CD4-positive, alpha-beta T cell (primary cell): ENCODE measurements around the gene CAMTA1. TPM values are rescaled to one million over a fixed set of nuclear protein-coding genes. Genes with fewer than 3 reads are reported as not detected.
"Not testable (repeated sequence)": the region's sequence is repeated elsewhere in the genome, so short reads cannot be mapped to it uniquely, and the experiment has no call there.

Source experiments
- ATAC-seq: fragments of 200-7000 bp; cut with Tn5 transposase; one replicate; pipeline ENCODE4 v1.10.0; 2022; ENCODE audit warnings: mild to moderate bottlenecking; ENCODE audit not compliant: poor library complexity
- CTCF ChIA-PET: fragments of 350-600 bp; sonication (Branson Sonifier 250); formaldehyde crosslinking; loops from one replicate; lab custom pipeline; 2021; ENCODE audit warnings: antibody characterized with exemption, inconsistent platforms; lab: Charles Lee
- POLR2A ChIA-PET: fragments of 350-600 bp; sonication (Branson Sonifier 250); formaldehyde crosslinking; loops from one replicate; lab custom pipeline; 2021; ENCODE audit warnings: antibody characterized with exemption, inconsistent platforms; lab: Charles Lee
- DNase-seq, 14 experiments: peaks; one replicate each; pipeline ENCODE4 v3.0.0-alpha.2; 2013 to 2020; ENCODE audit warnings: mixed read lengths in 2 of 14
- H3K27ac ChIP-seq, 2 donors: one replicate each; pipeline versions ENCODE4 v1.5.1 to v1.7.0; 2013; ENCODE audit warnings: low read length in 2 of 2, low read depth in 1 of 2, mild to moderate bottlenecking in 1 of 2
- H3K27me3 ChIP-seq, 2 experiments: 1 replicate in 1 of 2; 2 replicates in 1 of 2; pipeline versions ENCODE4 v1.6.1 to v1.7.0; 2013; ENCODE audit warnings: low read length in 2 of 2, control low read depth in 1 of 2, mild to moderate bottlenecking in 1 of 2, moderate library complexity in 1 of 2; ENCODE audit not compliant: insufficient read depth in 2 of 2, control insufficient read depth in 1 of 2
- H3K36me3 ChIP-seq: one replicate; pipeline ENCODE4 v1.6.1; 2013; ENCODE audit warnings: low read length, control low read depth; ENCODE audit not compliant: insufficient read depth
- H3K4me1 ChIP-seq: one replicate; pipeline ENCODE4 v1.6.1; 2013; ENCODE audit warnings: low read length, control low read depth; ENCODE audit not compliant: insufficient read depth
- H3K4me3 ChIP-seq: one replicate; pipeline ENCODE4 v1.5.1; 2013; ENCODE audit warnings: mild to moderate bottlenecking, low read length, moderate library complexity
- H3K9me3 ChIP-seq, 2 experiments: 1 replicate in 1 of 2; 2 replicates in 1 of 2; pipeline versions ENCODE4 v1.6.1 to v1.7.0; 2013; ENCODE audit warnings: low read length in 2 of 2, mild to moderate bottlenecking in 2 of 2, control low read depth in 1 of 2, moderate library complexity in 1 of 2; ENCODE audit not compliant: control insufficient read depth in 1 of 2, insufficient read depth in 1 of 2
- H3K27ac Mint-ChIP-seq: one replicate; pipeline ENCODE4 v1.8.0; 2020; ENCODE audit warnings: mixed read lengths
- H3K27me3 Mint-ChIP-seq: one replicate; pipeline ENCODE4 v1.8.0; 2021; ENCODE audit warnings: mixed read lengths
- H3K36me3 Mint-ChIP-seq: one replicate; pipeline ENCODE4 v1.8.0; 2021; ENCODE audit warnings: low read depth, mixed read lengths
- H3K4me1 Mint-ChIP-seq: one replicate; pipeline ENCODE4 v1.8.0; 2021; ENCODE audit warnings: low read depth, mixed read lengths
- H3K4me3 Mint-ChIP-seq: one replicate; pipeline ENCODE4 v1.8.0; 2020; ENCODE audit warnings: mild to moderate bottlenecking, mixed read lengths
- H3K9me3 Mint-ChIP-seq: one replicate; pipeline ENCODE4 v1.8.0; 2020; ENCODE audit warnings: mixed read lengths
- intact Hi-C, 2 experiments: fragments of 100-400 bp; cut with DNase I in 1 of 2; cut with micrococcal nuclease in 1 of 2; formaldehyde crosslinking; loops; one replicate each; pipeline versions ENCODE4 v1.15.1 to v1.9.0; 2023 to 2025; cut with DNase I, micrococcal nuclease
- total RNA-seq, 174 experiments: library from RNA in 2 of 174; stranded (reverse) in 2 of 174; gene quantifications; one replicate each; pipeline ENCODE4 v1.2.3 and lab custom pipeline; 2021 to 2026
- TF ChIP-seq, protein P1 (sequence below): fragments of 200-600 bp; IDR thresholded peaks from one replicate; pipeline ENCODE4 v1.8.0; 2022; ENCODE audit warnings: antibody characterized with exemption, mild to moderate bottlenecking

The CAMTA1 gene
- total RNA-seq, 2 experiments from 2014 or later: 38.6 to 39.3 TPM

DNA sequence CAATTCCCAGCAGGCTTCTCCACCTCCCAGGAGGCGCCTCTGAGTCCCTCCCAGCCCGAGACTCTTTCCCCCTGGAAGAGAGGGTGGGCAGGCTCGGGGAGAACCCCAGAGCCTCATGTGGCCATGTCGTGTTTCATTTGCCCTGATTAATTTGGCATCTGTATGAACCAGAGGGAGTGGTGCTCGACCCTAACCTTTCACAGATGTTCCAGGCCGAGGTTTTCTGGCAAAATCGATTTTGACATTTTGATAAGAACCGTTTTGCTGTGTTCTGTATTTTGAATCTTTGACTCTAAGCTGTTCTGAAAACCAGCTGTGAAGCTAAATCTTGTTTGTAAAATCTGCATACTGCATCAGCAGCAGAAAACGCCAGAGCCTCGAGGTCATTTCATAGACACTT lies 367.4 kb downstream of the CAMTA1 start:
- Mint-ChIP-seq H3K4me1 (no peaks in the 10 kb centered on the region), H3K9me3 (no peaks in the 10 kb centered on the region), H3K27ac (no peak overlapping the region), H3K4me3 (no peak overlapping the region), H3K27me3 (peaks cover 13% of the 10 kb centered on the region), H3K36me3 (no peaks in the 10 kb centered on the region)
- TF ChIP-seq, protein P1, sequence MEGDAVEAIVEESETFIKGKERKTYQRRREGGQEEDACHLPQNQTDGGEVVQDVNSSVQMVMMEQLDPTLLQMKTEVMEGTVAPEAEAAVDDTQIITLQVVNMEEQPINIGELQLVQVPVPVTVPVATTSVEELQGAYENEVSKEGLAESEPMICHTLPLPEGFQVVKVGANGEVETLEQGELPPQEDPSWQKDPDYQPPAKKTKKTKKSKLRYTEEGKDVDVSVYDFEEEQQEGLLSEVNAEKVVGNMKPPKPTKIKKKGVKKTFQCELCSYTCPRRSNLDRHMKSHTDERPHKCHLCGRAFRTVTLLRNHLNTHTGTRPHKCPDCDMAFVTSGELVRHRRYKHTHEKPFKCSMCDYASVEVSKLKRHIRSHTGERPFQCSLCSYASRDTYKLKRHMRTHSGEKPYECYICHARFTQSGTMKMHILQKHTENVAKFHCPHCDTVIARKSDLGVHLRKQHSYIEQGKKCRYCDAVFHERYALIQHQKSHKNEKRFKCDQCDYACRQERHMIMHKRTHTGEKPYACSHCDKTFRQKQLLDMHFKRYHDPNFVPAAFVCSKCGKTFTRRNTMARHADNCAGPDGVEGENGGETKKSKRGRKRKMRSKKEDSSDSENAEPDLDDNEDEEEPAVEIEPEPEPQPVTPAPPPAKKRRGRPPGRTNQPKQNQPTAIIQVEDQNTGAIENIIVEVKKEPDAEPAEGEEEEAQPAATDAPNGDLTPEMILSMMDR: no peak
- H3K4me3 ChIP-seq: no peak overlapping the region
- intact Hi-C loops: no loop called here
- H3K36me3 ChIP-seq: no peaks in the 10 kb centered on the region
- peaks cover 0 to 8% of the 10 kb centered on the region in 2 experiments for H3K27me3 ChIP-seq
- POLR2A ChIA-PET: no interaction called here
- CTCF ChIA-PET: no interaction called here
- no peak overlapping the region for H3K27ac ChIP-seq
- peaks cover 0 to 6% of the 10 kb centered on the region in 2 experiments for H3K9me3 ChIP-seq
- no peak for ATAC-seq
- no peak for DNase-seq
- H3K4me1 ChIP-seq: no peaks in the 10 kb centered on the region

DNA sequence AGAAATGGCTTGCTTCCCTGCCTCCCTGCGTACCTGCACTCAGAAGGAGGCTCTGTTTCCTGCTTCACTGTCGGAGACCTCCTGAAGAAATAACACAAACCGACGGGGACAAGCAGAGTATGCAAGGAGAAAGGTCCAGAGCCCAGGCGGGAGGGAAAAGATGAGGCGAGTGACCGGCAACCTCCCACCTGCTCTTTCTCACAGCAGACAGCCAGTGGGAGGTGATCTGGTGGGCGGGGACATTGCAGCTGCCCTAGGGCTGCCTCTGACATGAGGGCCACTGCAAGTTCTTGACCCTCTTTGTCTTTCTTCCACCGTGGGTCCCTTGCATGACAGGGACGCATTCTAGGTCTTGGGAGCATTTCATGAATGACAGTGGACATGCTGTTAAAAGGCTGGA lies 368.2 kb downstream of the CAMTA1 start:
- Mint-ChIP-seq H3K27me3 (peaks cover 13% of the 10 kb centered on the region), H3K36me3 (no peaks in the 10 kb centered on the region), H3K27ac (no peak overlapping the region), H3K4me1 (no peaks in the 10 kb centered on the region), H3K9me3 (no peaks in the 10 kb centered on the region), H3K4me3 (no peak overlapping the region)
- H3K9me3 ChIP-seq: peaks cover 0 to 4% of the 10 kb centered on the region in 2 experiments
- H3K4me1 ChIP-seq: no peaks in the 10 kb centered on the region
- H3K27ac ChIP-seq: no peak overlapping the region
- no peak overlapping the region for H3K4me3 ChIP-seq
- no peaks in the 10 kb centered on the region for H3K36me3 ChIP-seq
- DNase-seq: no peak
- TF ChIP-seq, protein P1: no peak
- H3K27me3 ChIP-seq: peaks cover 0 to 8% of the 10 kb centered on the region in 2 experiments
- CTCF ChIA-PET: no interaction called here
- no peak for ATAC-seq
- intact Hi-C loops: no loop called here
- POLR2A ChIA-PET: no interaction called here

DNA sequence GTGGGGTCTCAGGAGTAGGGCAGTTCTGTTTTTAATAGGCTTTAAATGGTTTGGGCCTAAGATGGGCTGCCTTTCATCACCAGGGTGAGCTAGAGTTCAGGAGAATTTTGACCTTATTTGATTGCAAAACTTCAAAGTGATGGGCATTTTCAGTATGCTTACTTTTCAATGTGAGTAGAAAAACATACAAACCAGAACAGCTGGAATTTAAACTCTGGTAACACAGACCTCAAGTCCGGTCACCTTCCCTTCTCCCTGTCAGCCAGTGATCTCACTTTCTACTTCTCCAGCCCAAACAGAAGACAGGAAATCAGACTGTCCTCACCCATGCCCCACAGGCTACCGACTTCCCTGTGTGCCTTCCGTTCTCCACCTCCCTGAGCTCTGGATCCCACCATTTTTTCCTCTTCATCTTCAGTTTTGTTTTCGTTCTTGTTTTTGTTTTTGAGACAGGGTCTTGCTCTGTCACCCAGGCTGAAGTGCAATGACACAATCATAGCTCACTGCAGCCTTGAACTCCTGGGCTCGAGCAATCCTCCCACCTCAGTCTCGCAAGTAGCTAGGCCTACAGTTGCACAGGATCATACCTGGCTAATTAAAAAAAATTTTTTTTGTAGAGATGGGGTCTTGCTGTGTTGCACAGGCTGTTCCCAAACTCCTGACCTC lies 374.0 kb downstream of the CAMTA1 start:
- H3K4me1 Mint-ChIP-seq: no peaks in the 10 kb centered on the region
- peaks cover 7% of the 10 kb centered on the region for H3K9me3 Mint-ChIP-seq

DNA sequence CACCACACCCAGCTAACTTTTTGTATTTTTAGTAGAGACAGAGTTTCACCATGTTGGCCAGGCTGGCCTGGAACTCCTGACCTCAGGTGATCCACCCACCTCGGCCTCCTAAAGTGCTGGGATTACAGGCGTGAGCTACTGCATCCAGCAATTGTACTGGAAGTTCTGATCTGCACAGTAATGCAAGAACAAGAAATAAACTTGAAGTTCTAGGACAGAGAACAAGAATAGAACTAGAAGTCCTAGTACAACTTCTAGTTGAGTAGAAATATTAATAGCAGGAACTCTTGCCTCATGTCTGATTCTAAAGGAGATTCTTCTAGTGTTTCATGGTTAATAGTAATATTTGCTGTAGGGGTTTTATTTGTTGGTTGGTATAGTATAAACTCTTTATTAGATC lies 383.3 kb downstream of the CAMTA1 start:
- H3K27me3 ChIP-seq, H3K4me3 ChIP-seq, H3K9me3 ChIP-seq, H3K4me3 Mint-ChIP-seq, DNase-seq, H3K36me3 ChIP-seq, H3K9me3 Mint-ChIP-seq, CTCF ChIA-PET, H3K4me1 Mint-ChIP-seq, H3K4me1 ChIP-seq, H3K27ac ChIP-seq, H3K27ac Mint-ChIP-seq, H3K36me3 Mint-ChIP-seq, ATAC-seq, POLR2A ChIA-PET, intact Hi-C loops: not testable (repeated sequence)
- peaks cover 37% of the 10 kb centered on the region for H3K27me3 Mint-ChIP-seq

More for the DNA sequence above, 374.0 kb downstream of the CAMTA1 start:
- TF ChIP-seq, protein P1: no peak
- Mint-ChIP-seq H3K4me3 (no peak overlapping the region), H3K36me3 (no peaks in the 10 kb centered on the region), H3K27ac (no peak overlapping the region), H3K27me3 (peaks cover 23% of the 10 kb centered on the region)
- Histone ChIP-seq H3K27ac (no peak overlapping the region), H3K4me3 (no peak overlapping the region), H3K36me3 (no peaks in the 10 kb centered on the region), H3K4me1 (no peaks in the 10 kb centered on the region), H3K9me3 (peaks cover 0 to 7% of the 10 kb centered on the region in 2 experiments), H3K27me3 (peaks cover 0 to 3% of the 10 kb centered on the region in 2 experiments)
- DNase-seq (no peak), ATAC-seq (no peak)
- ChIA-PET CTCF (no interaction called here), POLR2A (no interaction called here)
- intact Hi-C loops: no loop called here
